Calu3 (cell line): ENCODE data around the gene CTNNBL1. TPM values are rescaled to one million over a fixed set of nuclear protein-coding genes. Genes with fewer than 3 reads are reported as not detected.

ENCODE experiments used
- BruUV-seq: library from RNA; stranded (reverse); fragments of 400-500 nt; replicated peaks from 2 replicates; lab custom pipeline; 2021; lab: Mats Ljungman, UMichigan
- CTCF ChIA-PET: fragments of 300-600 bp; sonication (Branson Sonifier 250); formaldehyde crosslinking; loops from one replicate; lab custom pipeline; 2022; ENCODE audit warnings: antibody characterized with exemption; lab: Charles Lee
- DNase-seq: peaks from one replicate; pipeline ENCODE4 v3.0.0; 2022
- H3K27ac Mint-ChIP-seq: one replicate; pipeline ENCODE4 v1.8.0; 2022; ENCODE audit warnings: mixed read lengths; ENCODE audit not compliant: unreplicated experiment
- H3K27me3 Mint-ChIP-seq: one replicate; pipeline ENCODE4 v1.8.0; 2022; ENCODE audit warnings: mixed read lengths; ENCODE audit not compliant: unreplicated experiment
- H3K36me3 Mint-ChIP-seq: one replicate; pipeline ENCODE4 v1.8.0; 2022; ENCODE audit warnings: mild to moderate bottlenecking, moderate library complexity, mixed read lengths; ENCODE audit not compliant: insufficient read depth, unreplicated experiment
- H3K4me1 Mint-ChIP-seq: one replicate; pipeline ENCODE4 v1.8.0; 2022; ENCODE audit warnings: mild to moderate bottlenecking, low read depth, mixed read lengths; ENCODE audit not compliant: unreplicated experiment
- H3K4me3 Mint-ChIP-seq: one replicate; pipeline ENCODE4 v1.8.0; 2022; ENCODE audit warnings: mild to moderate bottlenecking, low read depth, moderate library complexity, mixed read lengths; ENCODE audit not compliant: unreplicated experiment
- H3K9me3 Mint-ChIP-seq: one replicate; pipeline ENCODE4 v1.8.0; 2022; ENCODE audit warnings: low read depth, mixed read lengths; ENCODE audit not compliant: unreplicated experiment
- CTCF ChIP-seq: fragments of 200-600 bp; IDR thresholded peaks from one replicate; pipeline ENCODE4 v1.8.0; 2022; ENCODE audit warnings: antibody characterized with exemption; ENCODE audit not compliant: unreplicated experiment
- intact Hi-C: fragments of 100-400 bp; cut with micrococcal nuclease; formaldehyde crosslinking; loops from one replicate; pipeline ENCODE4 v1.10.0; 2022; ENCODE audit not compliant: unreplicated experiment
- total RNA-seq: library from RNA; stranded (reverse); gene quantifications from 2 replicates; pipeline ENCODE4 v1.2.3, GENCODE V29; 2022

Gene CTNNBL1
- total RNA-seq, 1 experiment from 2014 or later, result 106 TPM

DNA sequence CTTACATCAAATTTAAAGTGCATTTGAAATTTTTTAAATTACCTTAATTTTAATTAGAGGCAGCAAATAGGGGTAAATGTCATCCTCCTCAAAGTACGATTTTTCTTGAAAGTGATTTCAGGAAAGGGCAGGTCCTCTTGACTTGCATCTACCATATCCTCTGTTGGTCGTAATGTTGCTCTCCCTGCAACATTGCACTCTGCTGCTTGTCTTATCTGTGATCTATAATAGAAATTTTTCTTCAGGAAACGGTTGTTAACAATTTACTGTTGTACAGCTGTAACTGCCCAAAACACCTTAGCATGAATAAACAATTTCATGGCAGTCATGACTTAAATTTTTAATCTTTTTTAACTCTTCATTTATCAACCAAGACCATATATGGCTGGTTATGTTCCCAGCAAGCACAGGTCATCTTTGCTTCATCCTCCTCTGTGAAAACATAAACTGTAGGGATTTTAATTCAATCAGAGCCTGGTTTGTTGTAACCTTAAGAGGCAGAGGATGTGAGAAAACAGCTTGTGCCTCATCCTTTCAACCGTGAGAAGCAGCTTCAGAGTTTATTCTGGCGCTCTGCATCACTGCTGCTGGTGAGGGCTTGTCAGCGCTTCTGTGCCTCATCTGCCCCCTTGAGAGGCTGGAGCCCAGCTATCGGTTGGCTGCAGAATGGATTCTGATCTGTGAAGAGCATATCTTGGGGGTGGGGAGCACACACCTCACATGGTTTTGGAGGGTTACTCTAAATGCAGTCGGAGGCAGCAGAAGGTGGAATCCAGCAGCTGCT, 56.0 kb downstream of the CTNNBL1 start:
- CTCF ChIA-PET, result interaction anchor here (1.9 kb wide), 1 partner anchor 8 kb away, joined by 5 read pairs; no protein-coding TSS in a partner anchor
- H3K27ac Mint-ChIP-seq, result no peak overlapping the region
- no peaks in the 10 kb centered on the region for H3K36me3 Mint-ChIP-seq
- intact Hi-C loops, result no loop called here
- no peaks in the 10 kb centered on the region for H3K27me3 Mint-ChIP-seq
- no TSS peak for BruUV-seq
- H3K9me3 Mint-ChIP-seq, result no peaks in the 10 kb centered on the region
- no peak for TF ChIP-seq CTCF
- no peak for DNase-seq
- no peak overlapping the region for H3K4me3 Mint-ChIP-seq
- H3K4me1 Mint-ChIP-seq, result no peaks in the 10 kb centered on the region

DNA sequence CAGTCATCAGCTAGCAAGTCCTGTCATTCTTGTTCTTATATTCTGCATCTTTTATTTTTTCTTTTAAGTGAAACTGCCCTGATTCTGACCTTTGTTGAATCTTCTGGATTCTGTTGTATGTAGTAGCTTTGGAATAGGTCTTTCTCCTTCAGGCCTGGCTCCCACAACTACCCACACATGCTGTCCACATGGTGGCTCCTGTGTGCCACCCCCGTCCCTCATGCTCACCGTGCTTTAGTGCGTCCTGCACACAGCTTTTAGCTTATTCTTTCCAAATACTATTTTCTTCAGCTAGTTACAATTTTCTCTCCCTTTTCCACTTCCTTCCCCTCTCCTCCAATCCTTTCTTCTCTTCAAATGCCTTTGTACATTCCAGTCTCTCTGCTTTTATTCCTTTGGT, 61.8 kb downstream of the CTNNBL1 start:
- intact Hi-C loops, result no loop called here
- CTCF ChIA-PET, result interaction anchor here (0.5 kb wide), 1 partner anchor 180 kb away, joined by 4 read pairs; no protein-coding TSS in a partner anchor
- Mint-ChIP-seq H3K36me3 (peaks cover 4% of the 10 kb centered on the region), H3K4me3 (no peak overlapping the region), H3K9me3 (no peaks in the 10 kb centered on the region), H3K27me3 (no peaks in the 10 kb centered on the region), H3K4me1 (no peaks in the 10 kb centered on the region), H3K27ac (no peak overlapping the region)
- no peak for TF ChIP-seq CTCF
- no TSS peak for BruUV-seq
- no peak for DNase-seq

GRCh38 chr20:37756234-37756633, 62.4 kb downstream of the CTNNBL1 start:
- no TSS peak for BruUV-seq
- Mint-ChIP-seq H3K4me3 (no peak overlapping the region), H3K36me3 (peaks cover 4% of the 10 kb centered on the region), H3K27me3 (no peaks in the 10 kb centered on the region), H3K4me1 (no peaks in the 10 kb centered on the region), H3K9me3 (no peaks in the 10 kb centered on the region), H3K27ac (no peak overlapping the region)
- CTCF ChIA-PET, result interaction anchor here (0.8 kb wide), 1 partner anchor 45 kb away, joined by 3 read pairs; no protein-coding TSS in a partner anchor
- DNase-seq, result no peak
- intact Hi-C loops, result no loop called here
- TF ChIP-seq CTCF, result no peak

GRCh38 chr20:37757550-37757949, 63.7 kb downstream of the CTNNBL1 start:
- DNase-seq, result no peak

More at GRCh38 chr20:37757550-37757949, 63.7 kb downstream of the CTNNBL1 start:
- Mint-ChIP-seq H3K9me3 (no peaks in the 10 kb centered on the region), H3K36me3 (peaks cover 4% of the 10 kb centered on the region), H3K27me3 (no peaks in the 10 kb centered on the region), H3K4me3 (no peak overlapping the region), H3K27ac (no peak overlapping the region), H3K4me1 (no peaks in the 10 kb centered on the region)
- no TSS peak for BruUV-seq
- intact Hi-C loops, result no loop called here
- CTCF ChIA-PET, result interaction anchor here (0.6 to 1.3 kb wide), 2 partner anchors 9 to 462 kb away, joined by 3 to 5 read pairs; no protein-coding TSS in a partner anchor
- no peak for TF ChIP-seq CTCF
